Panc1 (cell line): ENCODE results near the gene ERC2. TPM values are rescaled to one million over a fixed set of nuclear protein-coding genes. Genes with fewer than 3 reads are reported as not detected.

Experiments
- ATAC-seq: fragments of 200-7000 bp; cut with Tn5 transposase; 2 replicates; pipeline ENCODE4 v1.9.1; 2020; ENCODE audit warnings: mild to moderate bottlenecking, moderate library complexity
- BruUV-seq: library from RNA; stranded (reverse); fragments of 400-500 nt; replicated peaks from 2 replicates; lab custom pipeline; 2021; lab: Mats Ljungman, UMichigan
- CTCF ChIA-PET: fragments of 300-600 bp; sonication (Branson Sonifier 250); formaldehyde crosslinking; loops from one replicate; lab custom pipeline; 2022; ENCODE audit warnings: antibody characterized with exemption; lab: Charles Lee
- POLR2A ChIA-PET: fragments of 300-600 bp; sonication (Branson Sonifier 250); formaldehyde crosslinking; loops from one replicate; lab custom pipeline; 2022; ENCODE audit warnings: antibody characterized with exemption; lab: Charles Lee
- DNase-seq: peaks from one replicate; pipeline ENCODE4 v3.0.0-alpha.2; 2010; ENCODE audit warnings: low read depth, low spot score
- H3K27ac ChIP-seq: 2 replicates; pipeline ENCODE4 v1.5.1; 2011; ENCODE audit warnings: mild to moderate bottlenecking, low read length, inconsistent platforms
- H3K27me3 ChIP-seq: fragments of 200-500 bp; sonication (Bioruptor generic); 2 replicates; pipeline ENCODE4 v1.6.0; 2014; ENCODE audit warnings: low read length, inconsistent platforms; ENCODE audit not compliant: control insufficient read depth, insufficient read depth
- H3K36me3 ChIP-seq: fragments of 200-500 bp; sonication (Bioruptor generic); 2 replicates; pipeline ENCODE4 v1.5.1; 2014; ENCODE audit warnings: inconsistent platforms, mild to moderate bottlenecking, low read length, moderate library complexity; ENCODE audit not compliant: control insufficient read depth, insufficient read depth
- H3K4me1 ChIP-seq: 2 replicates; pipeline ENCODE4 v1.5.1; 2011; ENCODE audit warnings: inconsistent platforms, mild to moderate bottlenecking, low read length, moderate library complexity; ENCODE audit not compliant: control insufficient read depth, insufficient read depth
- H3K4me3 ChIP-seq, 2 experiments: 2 replicates each; pipeline ENCODE4 v1.5.1; 2011 to 2012; ENCODE audit warnings: low read depth in 2 of 2, low read length in 2 of 2, mild to moderate bottlenecking in 2 of 2, inconsistent platforms in 1 of 2, moderate library complexity in 1 of 2
- H3K9me3 ChIP-seq: fragments of 200-500 bp; sonication (Bioruptor generic); 2 replicates; pipeline ENCODE4 v1.5.1; 2014; ENCODE audit warnings: low read depth, mild to moderate bottlenecking, inconsistent platforms, low read length, moderate library complexity; ENCODE audit not compliant: control insufficient read depth, insufficient read depth
- CTCF ChIP-seq: fragments of 450-650 bp; IDR thresholded peaks from 2 replicates; pipeline ENCODE4 v1.5.1; 2017; ENCODE audit warnings: mild to moderate bottlenecking
- POLR2AphosphoS5 ChIP-seq: IDR thresholded peaks from 2 replicates; pipeline ENCODE4 v1.6.1; 2012; ENCODE audit warnings: mild to moderate bottlenecking, low read depth, low read length, moderate library complexity
- REST ChIP-seq, 2 experiments: IDR thresholded peaks; 2 replicates each; pipeline ENCODE4 v1.6.1; 2011 to 2012; ENCODE audit warnings: low read depth in 2 of 2, control low read depth in 1 of 2, low read length in 1 of 2, mild to moderate bottlenecking in 1 of 2, moderate library complexity in 1 of 2; ENCODE audit not compliant: insufficient read depth in 1 of 2
- SIN3A ChIP-seq: IDR thresholded peaks from 2 replicates; pipeline ENCODE4 v1.6.1; 2012; ENCODE audit warnings: low read depth, mild to moderate bottlenecking, low read length, moderate library complexity, borderline replicate concordance; ENCODE audit not compliant: insufficient read depth
- TCF7L2 ChIP-seq: IDR thresholded peaks from 2 replicates; pipeline ENCODE4 v1.6.1; 2011; ENCODE audit warnings: mild to moderate bottlenecking, low read depth, low read length, inconsistent platforms
- in situ Hi-C: cut with HindIII; loops from 2 replicates; pipeline ENCODE4 v1.10.0; 2016; ENCODE audit warnings: low sequenced_read_pairs, low pct_unique_long_range_greater_than_20kb
- intact Hi-C: fragments of 100-400 bp; cut with micrococcal nuclease; formaldehyde crosslinking; loops from one replicate; pipeline ENCODE4 v1.10.0; 2022; ENCODE audit not compliant: unreplicated experiment
- total RNA-seq: library from RNA; stranded (reverse); gene quantifications from one replicate; pipeline ENCODE4 v1.2.1, GENCODE V29; 2021; ENCODE audit not compliant: unreplicated experiment

ERC2 gene
- total RNA-seq, 1 experiment from 2014 or later: 0.33 TPM

GRCh38 chr3:56456117-56456516, 12.2 kb downstream of the ERC2 start:
- Histone ChIP-seq H3K27ac (no peak overlapping the region), H3K4me1 (no peaks in the 10 kb centered on the region), H3K9me3 (no peaks in the 10 kb centered on the region), H3K36me3 (no peaks in the 10 kb centered on the region), H3K27me3 (no peaks in the 10 kb centered on the region; the same call in 1 of the 2 replicates), H3K4me3 (no peak overlapping the region)
- no peak for DNase-seq
- CTCF ChIA-PET: no interaction called here
- POLR2A ChIA-PET: no interaction called here
- in situ Hi-C loops (no loop called here), intact Hi-C loops (no loop called here)
- ATAC-seq: no peak
- no TSS peak for BruUV-seq
- TF ChIP-seq POLR2AphosphoS5 (no peak), CTCF (no peak)

- Histone ChIP-seq H3K27me3 (no peaks in the 10 kb centered on the region; the same call in 1 of the 2 replicates), H3K4me1 (no peaks in the 10 kb centered on the region), H3K9me3 (no peaks in the 10 kb centered on the region), H3K36me3 (no peaks in the 10 kb centered on the region), H3K27ac (no peak overlapping the region), H3K4me3 (no peak overlapping the region)
- in situ Hi-C loops (no loop called here), intact Hi-C loops (no loop called here)
- TF ChIP-seq TCF7L2 (no peak), POLR2AphosphoS5 (no peak), REST (IDR thresholded peaks at IDR 0.05; ENCODE audit: insufficient read depth in 1 of 2, low read depth in 2 of 2, low read length in 1 of 2) (no peak), CTCF (no peak), SIN3A (no peak)
- DNase-seq (no peak), ATAC-seq (no peak)
- CTCF ChIA-PET: no interaction called here
- no TSS peak for BruUV-seq
- POLR2A ChIA-PET: no interaction called here
These were observed 15.3 kb downstream of the ERC2 start for GRCh38 chr3:56453011-56453410.
